Thoracic aorta (tissue), 2 donors: ENCODE measurements around the gene DENND5A. TPM values are rescaled to one million over a fixed set of nuclear protein-coding genes. Genes with fewer than 3 reads are reported as not detected.

ENCODE experiments used
- ATAC-seq: fragments of 150-250 bp; one replicate; pipeline ENCODE4 v1.8.0; 2017; ENCODE audit warnings: low read depth; ENCODE audit not compliant: insufficient number of reproducible peaks, low FRiP score
- DNase-seq: peaks from one replicate; pipeline ENCODE4 v3.0.0-alpha.2; 2020; ENCODE audit warnings: low spot score
- H3K27ac ChIP-seq, 2 donors: fragments of 200-600 bp; sonication (generic); 1 replicate in 1 of 2; 2 replicates in 1 of 2; pipeline ENCODE4 v1.5.1; 2016; ENCODE audit warnings: mild to moderate bottlenecking in 2 of 2, moderate library complexity in 2 of 2
- H3K27me3 ChIP-seq: fragments of 200-600 bp; sonication (generic); replicated peaks from 2 replicates; pipeline ENCODE4 v1.6.0; 2016; ENCODE audit warnings: mild to moderate bottlenecking; ENCODE audit not compliant: insufficient read depth
- H3K36me3 ChIP-seq: fragments of 200-600 bp; sonication (generic); one replicate; pipeline ENCODE4 v1.5.1; 2016
- H3K4me1 ChIP-seq, 2 donors: fragments of 200-600 bp; sonication (generic); 1 replicate in 1 of 2; 2 replicates in 1 of 2; pipeline versions ENCODE4 v1.5.1 to v1.6.0; 2016; ENCODE audit warnings: low read depth in 2 of 2, mild to moderate bottlenecking in 1 of 2; ENCODE audit not compliant: control insufficient read depth in 1 of 2
- H3K4me3 ChIP-seq: fragments of 200-600 bp; sonication (generic); 2 replicates; pipeline ENCODE4 v1.5.1; 2016; ENCODE audit warnings: mild to moderate bottlenecking
- H3K9me3 ChIP-seq: fragments of 200-600 bp; sonication (generic); 2 replicates; pipeline ENCODE4 v1.5.1; 2016
- CTCF ChIP-seq: fragments of 200-600 bp; sonication (generic); IDR thresholded peaks from one replicate; pipeline ENCODE4 v1.5.1; 2019; ENCODE audit warnings: antibody characterized with exemption
- total RNA-seq, 2 donors: library from RNA; depleted of rRNA; stranded (reverse); fragments of >200 nt; gene quantifications; one replicate each; pipeline versions ENCODE4 v1.1.0 to v1.2.3, GENCODE V29; 2016

The DENND5A gene
- total RNA-seq, 2 donors from 2014 or later, result 169 to 178 TPM

- TF ChIP-seq CTCF, result no peak
- Histone ChIP-seq H3K4me3 (no peak overlapping the region), H3K27me3 (no peaks in the 10 kb centered on the region), H3K36me3 (peaks cover 14% of the 10 kb centered on the region), H3K9me3 (no peaks in the 10 kb centered on the region), H3K27ac (peak overlapping the region in 1 of 2 donors; percentile 67), H3K4me1 (peaks cover 12 to 32% of the 10 kb centered on the region in 2 donors)
- DNase-seq (no peak), ATAC-seq (no peak)
These were observed 127.1 kb downstream of the DENND5A start for GRCh38 chr11:9138133-9138453.

- peak overlapping the region; percentile 18 to 67 for H3K27ac ChIP-seq
- H3K4me3 ChIP-seq, result no peak overlapping the region
- H3K36me3 ChIP-seq, result peaks cover 9% of the 10 kb centered on the region
- peaks cover 12 to 32% of the 10 kb centered on the region in 2 donors for H3K4me1 ChIP-seq
- peak; percentile 8 for DNase-seq
- no peak for ATAC-seq
- H3K9me3 ChIP-seq, result no peaks in the 10 kb centered on the region
- peak; percentile 91 for TF ChIP-seq CTCF
- no peaks in the 10 kb centered on the region for H3K27me3 ChIP-seq
These were observed 127.6 kb downstream of the DENND5A start for GRCh38 chr11:9137293-9138132.

- peaks cover 12 to 32% of the 10 kb centered on the region in 2 donors for H3K4me1 ChIP-seq
- H3K9me3 ChIP-seq, result no peaks in the 10 kb centered on the region
- DNase-seq (no peak), ATAC-seq (no peak)
- no peaks in the 10 kb centered on the region for H3K27me3 ChIP-seq
- TF ChIP-seq CTCF, result no peak
- peak overlapping the region in 1 of 2 donors; percentile 67 for H3K27ac ChIP-seq
- H3K4me3 ChIP-seq, result no peak overlapping the region
- peaks cover 4% of the 10 kb centered on the region for H3K36me3 ChIP-seq
These were observed 128.4 kb downstream of the DENND5A start for GRCh38 chr11:9136741-9137140.

GRCh38 chr11:9133956-9134355 lies 131.2 kb downstream of the DENND5A start:
- no peak overlapping the region for H3K27ac ChIP-seq
- no peaks in the 10 kb centered on the region for H3K9me3 ChIP-seq
- no peak overlapping the region for H3K4me3 ChIP-seq
- H3K36me3 ChIP-seq, result no peaks in the 10 kb centered on the region
- ATAC-seq (no peak), DNase-seq (no peak)
- H3K4me1 ChIP-seq, result peaks cover 6 to 18% of the 10 kb centered on the region in 2 donors
- H3K27me3 ChIP-seq, result no peaks in the 10 kb centered on the region
- TF ChIP-seq CTCF, result no peak

GRCh38 chr11:9132203-9132878 lies 132.8 kb downstream of the DENND5A start:
- no peak for ATAC-seq
- no peak for TF ChIP-seq CTCF
- no peak overlapping the region for H3K27ac ChIP-seq
- DNase-seq, result no peak
- H3K27me3 ChIP-seq, result no peaks in the 10 kb centered on the region
- H3K4me3 ChIP-seq, result no peak overlapping the region
- H3K36me3 ChIP-seq, result no peaks in the 10 kb centered on the region
- H3K4me1 ChIP-seq, result peaks cover 0 to 2% of the 10 kb centered on the region in 2 donors
- no peaks in the 10 kb centered on the region for H3K9me3 ChIP-seq
